UCSD-AML1 (cell line): ENCODE data around the gene MBNL2.
A peak's percentile ranks its signal among the peaks of the same experiment; 100 is the strongest.
"Not testable (repeated sequence)": the region's sequence is repeated elsewhere in the genome, so short reads cannot be mapped to it uniquely, and the experiment has no call there.

ENCODE experiments used
- DNase-seq: peaks from one replicate; lab custom pipeline; 2025; ENCODE audit not compliant: unreplicated experiment; lab: John Stamatoyannopoulos, UW

The MBNL2 gene

DNA sequence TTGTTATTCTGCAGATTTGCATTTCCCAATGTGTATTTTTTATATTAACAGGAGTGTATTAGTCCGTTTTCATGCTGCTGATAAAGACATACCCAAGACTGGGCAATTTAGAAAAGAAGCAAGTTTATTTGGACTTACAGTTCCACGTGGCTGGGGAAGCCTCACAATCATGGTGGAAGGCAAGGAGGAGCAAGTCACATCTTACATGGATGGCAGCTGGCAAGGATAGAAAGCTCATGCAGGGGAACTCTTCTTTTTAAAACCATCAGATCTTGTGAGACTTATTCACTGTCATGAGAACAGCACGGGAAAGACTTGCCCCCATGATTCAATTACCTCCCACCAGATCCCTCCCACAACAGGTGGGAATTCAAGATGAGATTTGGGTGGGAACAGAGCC is 14.9 kb upstream of the MBNL2 start:
- not testable (repeated sequence) for DNase-seq

- DNase-seq: no peak
Measured at GRCh38 chr13:97211300-97211699, 10.8 kb upstream of the MBNL2 start.

DNA sequence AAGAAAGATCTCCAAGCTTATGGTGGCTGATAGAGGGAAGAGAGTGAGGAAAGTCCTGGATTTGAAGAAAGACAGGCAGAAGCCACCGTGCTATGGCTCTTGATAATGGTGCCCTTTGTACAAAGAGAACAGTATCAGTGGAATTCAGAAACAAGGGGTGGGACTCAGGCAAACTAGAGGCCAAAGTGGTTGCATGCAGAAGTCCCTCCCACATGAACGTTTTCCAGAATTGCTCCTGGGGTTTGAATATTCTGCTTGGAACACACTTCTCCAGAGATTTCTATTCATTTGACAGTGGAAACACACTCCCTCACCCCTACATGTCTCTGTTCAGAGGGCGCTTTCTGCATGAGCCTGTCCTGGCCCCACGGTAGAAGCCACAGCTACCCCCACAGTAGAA is 10.1 kb upstream of the MBNL2 start:
- no peak for DNase-seq

GRCh38 chr13:97212601-97213040 is 9.5 kb upstream of the MBNL2 start:
- DNase-seq: no peak

DNA sequence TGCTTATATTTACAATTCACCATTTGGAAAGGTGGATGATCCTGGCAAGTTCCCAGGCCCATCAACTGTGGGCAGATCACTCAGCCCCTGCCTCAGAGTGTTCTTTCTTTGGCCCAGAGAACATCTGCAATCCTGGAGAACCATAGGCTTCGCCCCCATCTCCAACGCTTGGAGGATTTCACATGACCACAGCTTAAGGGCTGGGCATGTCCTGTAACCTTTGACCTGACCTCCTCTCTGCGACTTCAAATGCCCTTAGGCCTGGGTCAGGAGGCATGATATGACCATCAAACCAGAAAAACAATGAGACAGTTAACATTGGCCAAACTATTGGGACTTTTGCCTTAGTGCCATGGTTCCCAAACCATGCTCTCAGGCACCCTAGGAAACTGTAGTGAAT is 7.2 kb upstream of the MBNL2 start:
- no peak for DNase-seq

GRCh38 chr13:97215325-97215724 is 6.8 kb upstream of the MBNL2 start:
- no peak for DNase-seq

DNA sequence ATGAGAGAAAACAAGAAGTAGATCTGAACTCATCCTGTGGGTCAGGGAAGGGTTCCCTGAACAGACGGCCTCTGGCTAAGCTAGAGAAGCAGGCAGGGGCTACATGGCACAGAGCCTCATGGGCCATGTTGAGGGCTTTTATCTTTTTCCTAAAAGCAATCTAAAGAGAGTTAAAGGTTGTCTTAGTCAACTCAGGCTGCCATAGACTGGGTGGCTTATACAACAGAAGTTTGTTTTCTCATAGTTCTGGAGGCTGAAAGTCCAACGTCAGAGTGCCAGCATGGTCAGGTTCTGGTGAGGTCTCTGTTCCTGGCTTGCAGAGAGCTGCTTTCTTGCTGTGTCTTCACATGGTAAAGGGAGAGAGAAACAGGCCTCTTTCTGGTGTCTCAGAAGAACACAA is 2.9 kb upstream of the MBNL2 start:
- no peak for DNase-seq

DNA sequence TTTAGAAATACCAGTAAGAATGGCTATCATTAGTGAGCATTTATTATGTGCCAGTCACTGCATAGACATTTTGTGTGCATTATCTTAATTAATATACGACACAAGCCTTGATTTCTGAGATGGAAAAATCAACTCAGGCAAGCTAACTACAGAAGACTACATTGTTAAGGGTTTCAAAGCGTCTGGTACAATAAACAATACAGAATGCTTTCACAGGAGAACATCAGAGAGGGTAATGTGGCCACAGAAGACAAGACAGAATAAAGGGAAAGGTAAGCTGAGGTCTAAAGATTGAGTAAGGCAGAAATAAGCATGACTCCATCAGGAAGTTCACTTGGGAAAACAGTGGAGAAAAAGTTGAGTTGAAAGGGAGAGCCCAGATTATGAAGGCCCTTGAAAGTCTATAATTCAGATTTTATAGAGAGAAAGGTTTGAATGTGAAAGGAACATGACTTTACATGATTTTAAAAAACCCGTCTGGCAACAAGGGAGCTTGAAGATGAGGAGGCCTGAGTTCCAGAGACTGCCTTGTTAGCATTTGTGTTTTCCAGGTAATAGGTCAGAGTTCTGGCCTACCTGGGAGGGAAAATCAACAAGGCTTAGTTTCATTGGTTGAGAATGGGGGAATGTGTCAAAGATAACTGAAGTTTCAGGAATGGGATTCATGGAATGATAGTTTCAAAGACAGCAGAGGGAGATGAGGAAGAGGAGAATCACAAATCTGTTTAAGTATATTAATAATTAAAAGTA is 1.8 kb upstream of the MBNL2 start:
- DNase-seq: no peak

DNA sequence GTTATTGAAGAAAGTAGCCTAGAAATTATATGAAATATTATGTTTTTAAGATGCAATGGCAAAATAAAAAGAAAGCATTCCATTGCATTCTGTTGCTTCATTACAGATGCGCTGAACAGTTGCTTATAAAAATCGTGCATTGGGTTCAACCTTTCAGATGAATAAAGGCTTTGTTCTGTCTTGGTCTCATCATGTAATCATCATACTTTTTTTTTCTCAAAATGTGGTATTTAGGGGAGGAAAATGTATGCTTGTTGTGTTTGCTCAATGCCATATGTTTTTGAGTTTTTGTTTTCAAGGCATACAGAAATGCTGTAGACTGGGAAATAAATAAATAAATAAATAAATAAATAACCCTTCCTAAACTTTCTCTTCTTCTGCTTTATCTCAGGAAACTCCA is 1.1 kb upstream of the MBNL2 start:
- no peak for DNase-seq

- no peak for DNase-seq
Measured at GRCh38 chr13:97221466-97221865, 667 bp upstream of the MBNL2 start.

- DNase-seq: no peak
Measured at GRCh38 chr13:97223037-97223710, 1.0 kb downstream of the MBNL2 start.

DNA sequence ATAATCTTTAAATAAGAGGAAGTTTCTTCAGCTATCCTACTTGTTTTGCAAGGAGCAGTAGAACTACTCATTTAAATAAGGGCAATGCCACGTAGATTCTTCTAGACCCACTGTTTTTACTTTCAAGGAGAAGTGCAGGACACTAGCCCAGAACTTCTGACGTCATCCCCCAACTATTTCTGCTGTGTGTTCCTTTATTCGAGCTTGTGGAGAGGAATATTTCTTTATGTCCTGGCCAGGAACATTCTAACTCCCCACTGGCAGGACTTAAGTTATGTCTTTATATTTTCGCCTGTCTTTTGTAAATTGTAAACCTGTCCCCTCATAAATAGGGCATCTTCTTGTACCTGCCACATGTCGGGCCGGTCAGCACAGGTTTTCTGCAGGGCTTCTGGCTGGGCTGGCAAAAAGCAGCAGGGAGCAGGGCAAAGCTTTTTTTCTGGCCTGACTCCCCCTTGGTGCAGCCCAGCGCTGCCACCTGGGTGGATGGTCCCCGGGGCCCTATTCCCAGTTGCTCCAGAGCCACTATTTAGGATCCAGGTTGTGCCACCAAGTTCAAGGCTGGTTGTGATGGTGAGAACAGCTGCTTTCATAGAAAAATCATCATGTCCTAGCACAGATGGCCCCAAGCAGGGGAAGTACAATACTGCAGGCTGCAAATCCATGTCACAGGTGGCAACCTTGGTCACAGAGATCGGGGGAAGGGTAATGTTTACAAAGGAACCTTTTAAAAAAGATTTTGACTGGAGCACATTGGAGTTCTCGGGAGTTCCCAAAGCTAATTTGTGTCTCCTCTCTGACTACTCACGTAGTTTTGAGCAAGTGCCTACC is 1.8 kb downstream of the MBNL2 start:
- DNase-seq: no peak

- DNase-seq: no peak
Measured at GRCh38 chr13:97224544-97225300, 2.6 kb downstream of the MBNL2 start.

GRCh38 chr13:97225533-97225932 is 3.4 kb downstream of the MBNL2 start:
- DNase-seq: no peak

GRCh38 chr13:97226013-97226412 is 3.9 kb downstream of the MBNL2 start:
- DNase-seq: no peak

- DNase-seq: peak; percentile 30
Measured at GRCh38 chr13:97226788-97227627, 4.9 kb downstream of the MBNL2 start.

GRCh38 chr13:97228850-97229521 is 6.9 kb downstream of the MBNL2 start:
- no peak for DNase-seq

DNA sequence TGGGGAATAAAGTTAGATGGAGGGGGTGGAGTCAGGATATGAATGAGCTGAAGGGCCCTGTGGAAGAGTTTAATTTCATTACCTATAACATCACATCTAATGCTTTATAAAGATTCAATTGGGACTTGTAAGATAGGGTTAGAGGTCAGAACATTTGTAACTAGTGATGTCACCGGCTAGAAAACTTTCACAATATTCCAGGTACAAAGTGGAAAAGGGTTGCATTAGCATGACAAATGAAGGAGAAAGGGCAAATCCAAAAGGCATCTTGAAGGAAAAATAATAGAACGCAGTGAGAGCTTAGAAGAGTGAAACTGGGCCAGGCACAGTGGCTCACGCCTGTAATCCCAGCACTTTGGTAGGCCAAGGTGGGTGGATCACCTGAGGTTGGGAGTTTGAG is 7.6 kb downstream of the MBNL2 start:
- DNase-seq: no peak

- DNase-seq: no peak
Measured at GRCh38 chr13:97231118-97231828, 9.1 kb downstream of the MBNL2 start.
